ENCODE results near the gene AMBP. TPM values are rescaled to one million over a fixed set of nuclear protein-coding genes. Genes with fewer than 3 reads are reported as not detected.

AMBP gene
- total and polyA plus RNA-seq, 2 of the 13 experiments (the other 11 are each of a cell fraction or from before 2014, with no cell fraction given): 1,510 to 2,580 TPM

DNA sequence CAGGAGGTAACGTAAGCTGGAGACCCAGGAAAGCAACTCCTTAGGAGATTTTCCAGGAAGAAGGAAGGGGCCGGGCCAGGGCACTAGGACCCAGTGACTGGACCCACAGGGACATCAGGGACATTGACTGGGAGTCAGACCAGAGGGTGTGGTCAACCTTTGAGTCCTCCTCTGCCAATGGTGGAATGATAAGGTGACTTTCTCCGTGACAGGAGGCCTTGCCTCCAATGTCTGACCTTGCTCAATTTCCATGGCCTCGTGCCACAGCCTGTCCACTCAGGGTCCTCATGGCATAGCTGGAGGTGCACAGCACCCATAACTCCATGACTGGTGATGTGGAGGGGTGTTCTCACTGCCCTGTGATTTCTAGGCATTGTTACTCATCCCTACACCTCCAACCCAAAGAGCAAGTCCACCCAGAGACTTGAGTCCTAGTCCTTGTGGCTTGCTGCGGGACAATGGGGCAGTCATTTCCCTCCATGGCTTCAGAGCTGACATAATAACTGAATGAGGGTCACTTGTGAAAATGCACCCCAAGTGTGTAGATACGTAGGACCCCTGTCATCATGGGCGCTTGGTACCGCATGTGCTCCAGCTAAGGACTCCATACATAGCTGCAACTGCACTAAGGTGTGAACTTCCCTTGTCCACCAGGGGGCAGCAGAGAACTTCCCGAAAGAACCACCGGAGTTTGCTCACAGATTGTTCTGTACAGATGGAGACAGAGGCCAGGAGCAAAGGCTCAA is 4.1 kb upstream of the AMBP start (continued):
- no peak for TF ChIP-seq HDAC6 (IDR thresholded peaks at IDR 0.05; ENCODE audit: low read depth, low read length)
- peak; percentile 65; the same call in 1 of the 2 replicates for TF ChIP-seq ZNF788 (CRISPR knock-in tag; IDR thresholded peaks at IDR 0.05; ENCODE audit: borderline replicate concordance)
- TF ChIP-seq HMG20B (CRISPR knock-in tag; conservative IDR thresholded peaks at IDR 0.05): 0 out of 2 replicates have a peak, but pooled peaks have one; percentile 38
- TF ChIP-seq ERF (CRISPR knock-in tag; IDR thresholded peaks at IDR 0.05): peak; percentile 92
- no peak for TF ChIP-seq SCMH1 (CRISPR knock-in tag; IDR thresholded peaks at IDR 0.05; ENCODE audit: borderline replicate concordance)
- TF ChIP-seq ELF4 (CRISPR knock-in tag; IDR thresholded peaks at IDR 0.05; ENCODE audit: borderline replicate concordance): no peak; the same call in 1 of the 2 replicates
- no peak for TF ChIP-seq NFRKB (IDR thresholded peaks at IDR 0.05)
- TF ChIP-seq, protein P1, sequence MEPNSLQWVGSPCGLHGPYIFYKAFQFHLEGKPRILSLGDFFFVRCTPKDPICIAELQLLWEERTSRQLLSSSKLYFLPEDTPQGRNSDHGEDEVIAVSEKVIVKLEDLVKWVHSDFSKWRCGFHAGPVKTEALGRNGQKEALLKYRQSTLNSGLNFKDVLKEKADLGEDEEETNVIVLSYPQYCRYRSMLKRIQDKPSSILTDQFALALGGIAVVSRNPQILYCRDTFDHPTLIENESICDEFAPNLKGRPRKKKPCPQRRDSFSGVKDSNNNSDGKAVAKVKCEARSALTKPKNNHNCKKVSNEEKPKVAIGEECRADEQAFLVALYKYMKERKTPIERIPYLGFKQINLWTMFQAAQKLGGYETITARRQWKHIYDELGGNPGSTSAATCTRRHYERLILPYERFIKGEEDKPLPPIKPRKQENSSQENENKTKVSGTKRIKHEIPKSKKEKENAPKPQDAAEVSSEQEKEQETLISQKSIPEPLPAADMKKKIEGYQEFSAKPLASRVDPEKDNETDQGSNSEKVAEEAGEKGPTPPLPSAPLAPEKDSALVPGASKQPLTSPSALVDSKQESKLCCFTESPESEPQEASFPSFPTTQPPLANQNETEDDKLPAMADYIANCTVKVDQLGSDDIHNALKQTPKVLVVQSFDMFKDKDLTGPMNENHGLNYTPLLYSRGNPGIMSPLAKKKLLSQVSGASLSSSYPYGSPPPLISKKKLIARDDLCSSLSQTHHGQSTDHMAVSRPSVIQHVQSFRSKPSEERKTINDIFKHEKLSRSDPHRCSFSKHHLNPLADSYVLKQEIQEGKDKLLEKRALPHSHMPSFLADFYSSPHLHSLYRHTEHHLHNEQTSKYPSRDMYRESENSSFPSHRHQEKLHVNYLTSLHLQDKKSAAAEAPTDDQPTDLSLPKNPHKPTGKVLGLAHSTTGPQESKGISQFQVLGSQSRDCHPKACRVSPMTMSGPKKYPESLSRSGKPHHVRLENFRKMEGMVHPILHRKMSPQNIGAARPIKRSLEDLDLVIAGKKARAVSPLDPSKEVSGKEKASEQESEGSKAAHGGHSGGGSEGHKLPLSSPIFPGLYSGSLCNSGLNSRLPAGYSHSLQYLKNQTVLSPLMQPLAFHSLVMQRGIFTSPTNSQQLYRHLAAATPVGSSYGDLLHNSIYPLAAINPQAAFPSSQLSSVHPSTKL (CRISPR knock-in tag; IDR thresholded peaks at IDR 0.05): peak; percentile 59
- 0 out of 2 replicates have a peak, but pooled peaks have one; percentile 19 for TF ChIP-seq ZNF839 (CRISPR knock-in tag; IDR thresholded peaks at IDR 0.05; ENCODE audit: borderline replicate concordance)
- TF ChIP-seq RCOR2 (CRISPR knock-in tag; IDR thresholded peaks at IDR 0.05): no peak; the same call in 1 of the 2 replicates
- TF ChIP-seq PHF5A (CRISPR knock-in tag; IDR thresholded peaks at IDR 0.05; ENCODE audit: low read depth, unreplicated experiment): peak; percentile 81
- TF ChIP-seq, protein P2, sequence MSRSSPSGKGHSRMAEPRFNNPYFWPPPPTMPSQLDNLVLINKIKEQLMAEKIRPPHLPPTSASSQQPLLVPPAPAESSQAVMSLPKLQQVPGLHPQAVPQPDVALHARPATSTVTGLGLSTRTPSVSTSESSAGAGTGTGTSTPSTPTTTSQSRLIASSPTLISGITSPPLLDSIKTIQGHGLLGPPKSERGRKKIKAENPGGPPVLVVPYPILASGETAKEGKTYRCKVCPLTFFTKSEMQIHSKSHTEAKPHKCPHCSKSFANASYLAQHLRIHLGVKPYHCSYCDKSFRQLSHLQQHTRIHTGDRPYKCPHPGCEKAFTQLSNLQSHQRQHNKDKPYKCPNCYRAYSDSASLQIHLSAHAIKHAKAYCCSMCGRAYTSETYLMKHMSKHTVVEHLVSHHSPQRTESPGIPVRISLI (CRISPR knock-in tag; IDR thresholded peaks at IDR 0.05; ENCODE audit: borderline replicate concordance): no peak
- TF ChIP-seq ZSCAN22 (CRISPR knock-in tag; IDR thresholded peaks at IDR 0.05): peak; percentile 44
- no peak for TF ChIP-seq ZSCAN20 (CRISPR knock-in tag; IDR thresholded peaks at IDR 0.05; ENCODE audit: borderline replicate concordance)
- peak; percentile 52 for TF ChIP-seq GABPB1 (CRISPR knock-in tag; IDR thresholded peaks at IDR 0.05)
- TF ChIP-seq SP1 (IDR thresholded peaks at IDR 0.05): no peak
- TF ChIP-seq SP1 (CRISPR knock-in tag; IDR thresholded peaks at IDR 0.05): peak; percentile 72
- peak; percentile 21; the same call in 1 of the 2 replicates for TF ChIP-seq SMAD1 (CRISPR knock-in tag; IDR thresholded peaks at IDR 0.05; ENCODE audit: borderline replicate concordance, low read depth)
- peak; percentile 69 for TF ChIP-seq ZNF205 (CRISPR knock-in tag; IDR thresholded peaks at IDR 0.05)
- TF ChIP-seq CHD2 (IDR thresholded peaks at IDR 0.05; ENCODE audit: low read depth, low read length): no peak
- TF ChIP-seq GABPA (IDR thresholded peaks at IDR 0.05; ENCODE audit: low read depth, low read length): no peak
- no peak for TF ChIP-seq GABPA (CRISPR knock-in tag; IDR thresholded peaks at IDR 0.05; ENCODE audit: low read depth)
- TF ChIP-seq SMAD3 (CRISPR knock-in tag; IDR thresholded peaks at IDR 0.05): peak; percentile 16; the same call in 1 of the 2 replicates
- TF ChIP-seq, protein P3, sequence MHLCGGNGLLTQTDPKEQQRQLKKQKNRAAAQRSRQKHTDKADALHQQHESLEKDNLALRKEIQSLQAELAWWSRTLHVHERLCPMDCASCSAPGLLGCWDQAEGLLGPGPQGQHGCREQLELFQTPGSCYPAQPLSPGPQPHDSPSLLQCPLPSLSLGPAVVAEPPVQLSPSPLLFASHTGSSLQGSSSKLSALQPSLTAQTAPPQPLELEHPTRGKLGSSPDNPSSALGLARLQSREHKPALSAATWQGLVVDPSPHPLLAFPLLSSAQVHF (CRISPR knock-in tag; IDR thresholded peaks at IDR 0.05): no peak
- no peak for TF ChIP-seq ZNF879 (CRISPR knock-in tag; IDR thresholded peaks at IDR 0.05)
- TF ChIP-seq WIZ (CRISPR knock-in tag; IDR thresholded peaks at IDR 0.05): peak; percentile 33; the same call in 1 of the 2 replicates
